ENCODE data around the gene DNAJC11.

Gene DNAJC11

GRCh38 chr1:6701437-6702153 lies at the start of gene DNAJC11:
DNAJC11 (minus strand) TSS chr1:6701816; CDS start chr1:6701800, 16 bp downstream.
- TF ChIP-seq CTCF (IDR thresholded peaks at IDR 0.05; ENCODE audit: borderline replicate concordance, extremely low read depth, low read length, poor library complexity, severe bottlenecking) (peak; percentile 100), EZH2 (IDR thresholded peaks at IDR 0.05; ENCODE audit: borderline replicate concordance, low read depth, low read length, severe bottlenecking) (no peak)
- peak within 1 kb of the TSS; percentile 90 for H2AFZ ChIP-seq (ENCODE audit: low read depth, low read length)
- H3K9ac ChIP-seq (ENCODE audit: low read depth, low read length) = peak within 1 kb of the TSS; percentile 90
- peaks cover 14% of the 10 kb centered on the region for H3K36me3 ChIP-seq (ENCODE audit: insufficient read depth, low read length)
- H3K27ac ChIP-seq (ENCODE audit: low read length) = peak within 1 kb of the TSS; percentile 89
- peak; percentile 91 for DNase-seq
- H3K27me3 ChIP-seq (ENCODE audit: insufficient read depth, low read length, poor library complexity) = no peaks in the 10 kb centered on the region
- ATAC-seq (ENCODE audit: insufficient read depth, low read depth) = peak; percentile 93
- H3K4me1 ChIP-seq (ENCODE audit: insufficient read depth, low read length) = peaks cover 31% of the 10 kb centered on the region
- H3K9me3 ChIP-seq (ENCODE audit: insufficient read depth, low read length, severe bottlenecking) = no peaks in the 10 kb centered on the region
- peak within 1 kb of the TSS; percentile 87 for H3K4me2 ChIP-seq (ENCODE audit: insufficient read depth, low read length)
- peaks cover 35% of the 10 kb centered on the region for H4K20me1 ChIP-seq (ENCODE audit: insufficient read depth, low read length)
- peaks cover 48% of the 10 kb centered on the region for H3K79me2 ChIP-seq (ENCODE audit: insufficient read depth, low read length)
- H3K4me3 ChIP-seq (ENCODE audit: low read depth in 1 of 2, low read length in 2 of 2) = peak within 1 kb of the TSS; percentile 98 to 99

- H2AFZ ChIP-seq (ENCODE audit: low read depth, low read length) = no peak overlapping the region
- H3K27ac ChIP-seq (ENCODE audit: low read length) = no peak overlapping the region
- no peak overlapping the region for H3K9ac ChIP-seq (ENCODE audit: low read depth, low read length)
- no peaks in the 10 kb centered on the region for H3K4me1 ChIP-seq (ENCODE audit: insufficient read depth, low read length)
- peaks cover 16% of the 10 kb centered on the region for H3K27me3 ChIP-seq (ENCODE audit: insufficient read depth, low read length, poor library complexity)
- H3K36me3 ChIP-seq (ENCODE audit: insufficient read depth, low read length) = no peaks in the 10 kb centered on the region
- no peaks in the 10 kb centered on the region for H3K9me3 ChIP-seq (ENCODE audit: insufficient read depth, low read length, severe bottlenecking)
- no peak overlapping the region for H3K4me2 ChIP-seq (ENCODE audit: insufficient read depth, low read length)
- H3K4me3 ChIP-seq (ENCODE audit: low read depth in 1 of 2, low read length in 2 of 2) = no peak overlapping the region
- H3K79me2 ChIP-seq (ENCODE audit: insufficient read depth, low read length) = no peaks in the 10 kb centered on the region
- ATAC-seq (ENCODE audit: insufficient read depth, low read depth) = no peak
- TF ChIP-seq EZH2 (IDR thresholded peaks at IDR 0.05; ENCODE audit: borderline replicate concordance, low read depth, low read length, severe bottlenecking) (no peak), CTCF (IDR thresholded peaks at IDR 0.05; ENCODE audit: borderline replicate concordance, extremely low read depth, low read length, poor library complexity, severe bottlenecking) (no peak)
- H4K20me1 ChIP-seq (ENCODE audit: insufficient read depth, low read length) = no peaks in the 10 kb centered on the region; the same call in 1 of the 2 replicates
- DNase-seq = no peak
Observed at GRCh38 chr1:6750490-6750889, 48.9 kb upstream of the DNAJC11 start.

- Histone ChIP-seq H3K27me3 (ENCODE audit: insufficient read depth, low read length, poor library complexity) (peaks cover 12% of the 10 kb centered on the region), H3K9me3 (ENCODE audit: insufficient read depth, low read length, severe bottlenecking) (no peaks in the 10 kb centered on the region), H3K9ac (ENCODE audit: low read depth, low read length) (no peak overlapping the region), H3K4me2 (ENCODE audit: insufficient read depth, low read length) (no peak overlapping the region), H3K4me1 (ENCODE audit: insufficient read depth, low read length) (no peaks in the 10 kb centered on the region), H3K36me3 (ENCODE audit: insufficient read depth, low read length) (no peaks in the 10 kb centered on the region), H3K27ac (ENCODE audit: low read length) (no peak overlapping the region), H3K4me3 (ENCODE audit: low read depth in 1 of 2, low read length in 2 of 2) (no peak overlapping the region), H2AFZ (ENCODE audit: low read depth, low read length) (no peak overlapping the region), H3K79me2 (ENCODE audit: insufficient read depth, low read length) (no peaks in the 10 kb centered on the region), H4K20me1 (ENCODE audit: insufficient read depth, low read length) (no peaks in the 10 kb centered on the region; the same call in 1 of the 2 replicates)
- DNase-seq = no peak
- no peak for ATAC-seq (ENCODE audit: insufficient read depth, low read depth)
- TF ChIP-seq CTCF (IDR thresholded peaks at IDR 0.05; ENCODE audit: borderline replicate concordance, extremely low read depth, low read length, poor library complexity, severe bottlenecking) (no peak), EZH2 (IDR thresholded peaks at IDR 0.05; ENCODE audit: borderline replicate concordance, low read depth, low read length, severe bottlenecking) (no peak)
Observed at GRCh38 chr1:6747674-6748073, 46.1 kb upstream of the DNAJC11 start.
